Astrocyte of the cerebellum (primary cell): ENCODE measurements around the gene RPL22.
A peak's percentile ranks its signal among the peaks of the same experiment; 100 is the strongest.

ENCODE experiments used
- DNase-seq: peaks from one replicate; pipeline ENCODE4 v3.0.0-alpha.2; 2011; ENCODE audit warnings: low read depth
- H3K4me3 ChIP-seq: 2 replicates; pipeline ENCODE4 v1.5.1; 2011; ENCODE audit warnings: mild to moderate bottlenecking, low read depth, low read length, moderate library complexity
- CTCF ChIP-seq: IDR thresholded peaks from 2 replicates; pipeline ENCODE4 v1.5.1; 2012; ENCODE audit warnings: low read length, low read depth, moderate library complexity, mild to moderate bottlenecking; ENCODE audit errors: missing control alignments
- in situ Hi-C: cut with HindIII; loops from 2 replicates; pipeline ENCODE4 v1.10.0; 2017; ENCODE audit warnings: low sequenced_read_pairs

Gene RPL22

GRCh38 chr1:6208723-6209660 lies 9.6 kb upstream of the RPL22 start:
- in situ Hi-C loops: no loop called here
- peak overlapping the region; percentile 25 for H3K4me3 ChIP-seq
- TF ChIP-seq CTCF: peak; percentile 62
- DNase-seq: no peak

- TF ChIP-seq CTCF: no peak
- in situ Hi-C loops: no loop called here
- H3K4me3 ChIP-seq: no peak overlapping the region
- DNase-seq: no peak
These were observed 8.5 kb upstream of the RPL22 start for GRCh38 chr1:6207921-6208320.

- no peak for TF ChIP-seq CTCF
- no peak for DNase-seq
- in situ Hi-C loops: no loop called here
- peak overlapping the region; percentile 50 for H3K4me3 ChIP-seq
These were observed 7.9 kb upstream of the RPL22 start for GRCh38 chr1:6207075-6207885.

- DNase-seq: no peak
- in situ Hi-C loops: no loop called here
- H3K4me3 ChIP-seq: peak overlapping the region; percentile 50
- no peak for TF ChIP-seq CTCF
These were observed 7.1 kb upstream of the RPL22 start for GRCh38 chr1:6206520-6206855.

- in situ Hi-C loops: no loop called here
- no peak for DNase-seq
These were observed 6.6 kb upstream of the RPL22 start, which contains the start of gene RNF207 for GRCh38 chr1:6205849-6206519. Gene RNF207 (plus strand): TSS chr1:6206119. CDS start chr1:6206536, 417 bp downstream.

More at GRCh38 chr1:6205849-6206519, 6.6 kb upstream of the RPL22 start, which contains the start of gene RNF207:
- TF ChIP-seq CTCF: no peak
- H3K4me3 ChIP-seq: peak within 1 kb of the TSS; percentile 50
